HG02884 (cell line): ENCODE measurements around the gene RIPOR3.

ENCODE experiments used
- ATAC-seq: cut with Tn5 transposase; IDR thresholded peaks from one replicate; pipeline ENCODE4 v1.9.1; 2021; ENCODE audit warnings: mild to moderate bottlenecking, moderate library complexity; ENCODE audit not compliant: unreplicated experiment

Gene RIPOR3

GRCh38 chr20:50537546-50538201, 153.7 kb downstream of the RIPOR3 start:
- ATAC-seq, result no peak

DNA sequence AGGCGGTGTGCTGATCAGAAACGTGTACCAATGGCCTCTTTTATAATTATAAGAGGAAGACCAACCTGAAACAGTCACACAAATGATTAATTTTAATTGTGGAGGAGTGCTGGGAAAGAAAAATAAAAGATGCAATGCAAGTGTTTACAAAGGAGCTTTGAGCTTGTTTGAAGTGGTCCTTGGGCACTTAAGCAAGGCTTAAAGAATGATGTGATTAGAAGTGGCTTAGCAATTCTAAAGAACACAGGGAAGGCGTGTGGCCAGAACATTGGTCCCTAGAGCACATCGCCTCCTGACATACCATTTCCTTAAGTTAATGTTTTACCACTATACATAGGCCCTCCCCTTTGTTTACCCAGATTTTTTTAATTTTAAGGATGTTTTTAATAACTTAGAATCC, 155.0 kb downstream of the RIPOR3 start:
- no peak for ATAC-seq
